ENCODE results near the gene SMDT1. TPM values are rescaled to one million over a fixed set of nuclear protein-coding genes. Genes with fewer than 3 reads are reported as not detected.

SMDT1 gene
- total RNA-seq (100 to 1,000 TPM in 1 of 2 donors, 10 to 100 TPM in 1; 34.7 to 133 TPM), polyA plus RNA-seq (100 to 1,000 TPM in 1 of 2 donors, 10 to 100 TPM in 1; 67.4 to 167 TPM)
- long read RNA-seq, donor 1, transcript SMDT1-201 (3 exons, 1,567 nt) = major isoform, 112 of 129 reads
- long read RNA-seq, donor 1, transcript SMDT1-202 (3 exons, 591 nt) = minor isoform, 7 of 129 reads
- long read RNA-seq, donor 1, partial matches to known transcripts = 7 of 129 reads
- long read RNA-seq, donor 1, other reads (novel, unspliced or antisense) = 0 of 129 reads
- long read RNA-seq, donor 2, transcript SMDT1-201 (3 exons, 1,567 nt) = major isoform, 63 of 70 reads
- long read RNA-seq, donor 2, transcript SMDT1-202 (3 exons, 591 nt) = minor isoform, 6 of 70 reads
- long read RNA-seq, donor 2, partial matches to known transcripts = 0 of 70 reads
- long read RNA-seq, donor 2, other reads (novel, unspliced or antisense) = 0 of 70 reads
- long read RNA-seq, donor 3, transcript SMDT1-201 (3 exons, 1,567 nt) = major isoform, 82 of 93 reads
- long read RNA-seq, donor 3, partial matches to known transcripts = 5 of 93 reads
- long read RNA-seq, donor 3, other reads (novel, unspliced or antisense) = 0 of 93 reads
- long read RNA-seq, donor 4, transcript SMDT1-202 (3 exons, 591 nt) = minor isoform, 6 of 94 reads
- long read RNA-seq, donor 4, transcript SMDT1-201 (3 exons, 1,567 nt) = major isoform, 86 of 94 reads
- long read RNA-seq, donor 4, partial matches to known transcripts = 0 of 94 reads
- long read RNA-seq, donor 4, other reads (novel, unspliced or antisense) = 0 of 94 reads
- long read RNA-seq, donor 5, transcript SMDT1-202 (3 exons, 591 nt) = minor isoform, 14 of 184 reads
- long read RNA-seq, donor 5, transcript SMDT1-201 (3 exons, 1,567 nt) = major isoform, 151 of 184 reads
- long read RNA-seq, donor 5, partial matches to known transcripts = 12 of 184 reads
- long read RNA-seq, donor 5, other reads (novel, unspliced or antisense) = 6 of 184 reads

- Histone ChIP-seq H3K4me1 (ENCODE audit: control insufficient read depth in 5 of 5, insufficient read depth in 5 of 5, low read length in 5 of 5) (peaks cover 11 to 35% (median 17%) of the 10 kb centered on the region in 5 donors), H3K27me3 (ENCODE audit: control insufficient read depth in 3 of 3, insufficient read depth in 3 of 3, low read length in 2 of 3) (no peaks in the 10 kb centered on the region), H3K9ac (ENCODE audit: insufficient read depth in 1 of 2, low read length in 2 of 2) (peak within 1 kb of the TSS; percentile 83 to 89), H3K27ac (ENCODE audit: low read depth in 1 of 2, low read length in 1 of 2) (peak within 1 kb of the TSS; percentile 95 to 98), H3K9me3 (ENCODE audit: control insufficient read depth in 4 of 4, insufficient read depth in 3 of 4, low read length in 3 of 4) (no peaks in the 10 kb centered on the region), H3K4me3 (peak within 1 kb of the TSS; percentile 71), H3K36me3 (ENCODE audit: control insufficient read depth in 4 of 4, insufficient read depth in 4 of 4, low read length in 4 of 4) (peaks cover 12 to 23% (median 19%) of the 10 kb centered on the region in 4 donors)
- ATAC-seq (ENCODE audit: insufficient read depth, low FRiP score) (peak; percentile 96), DNase-seq (peak; percentile 99)
- 0% methylated on average over 68 to 71 of the region's 71 CpGs for WGBS, 2 donors
- TF ChIP-seq CTCF (IDR thresholded peaks at IDR 0.05; ENCODE audit: control extremely low read depth, extremely low read depth) = no peak
Observed at GRCh38 chr22:42079319-42080251, at the start of gene SMDT1. Gene SMDT1, plus strand, starts transcription at chr22:42079700. Its CDS starts 69 bp downstream, at chr22:42079769.

- H3K9me3 ChIP-seq (ENCODE audit: control insufficient read depth in 4 of 4, insufficient read depth in 3 of 4, low read length in 3 of 4) = peaks cover 0 to 6% (median 1%) of the 10 kb centered on the region in 4 donors
- no peaks in the 10 kb centered on the region for H3K4me1 ChIP-seq (ENCODE audit: control insufficient read depth in 5 of 5, insufficient read depth in 5 of 5, low read length in 5 of 5)
- no peaks in the 10 kb centered on the region for H3K27me3 ChIP-seq (ENCODE audit: control insufficient read depth in 3 of 3, insufficient read depth in 3 of 3, low read length in 2 of 3)
- DNase-seq (no peak), ATAC-seq (ENCODE audit: insufficient read depth, low FRiP score) (no peak)
- no peak overlapping the region for H3K4me3 ChIP-seq
- H3K36me3 ChIP-seq (ENCODE audit: control insufficient read depth in 4 of 4, insufficient read depth in 4 of 4, low read length in 4 of 4) = no peaks in the 10 kb centered on the region
- no peak overlapping the region for H3K27ac ChIP-seq (ENCODE audit: low read depth in 1 of 2, low read length in 1 of 2)
- no peak overlapping the region for H3K9ac ChIP-seq (ENCODE audit: insufficient read depth in 1 of 2, low read length in 2 of 2)
- TF ChIP-seq CTCF (IDR thresholded peaks at IDR 0.05; ENCODE audit: control extremely low read depth, extremely low read depth) = no peak
- WGBS, 2 donors = 95 to 96% methylated on average over 5 of the region's 5 CpGs
Observed at GRCh38 chr22:42033263-42034181, 46.0 kb upstream of the SMDT1 start.

- DNase-seq (no peak), ATAC-seq (ENCODE audit: insufficient read depth, low FRiP score) (no peak)
- Histone ChIP-seq H3K9me3 (ENCODE audit: control insufficient read depth in 4 of 4, insufficient read depth in 3 of 4, low read length in 3 of 4) (peaks cover 0 to 6% (median 1%) of the 10 kb centered on the region in 4 donors), H3K4me3 (no peak overlapping the region), H3K27me3 (ENCODE audit: control insufficient read depth in 3 of 3, insufficient read depth in 3 of 3, low read length in 2 of 3) (no peaks in the 10 kb centered on the region), H3K9ac (ENCODE audit: insufficient read depth in 1 of 2, low read length in 2 of 2) (no peak overlapping the region), H3K4me1 (ENCODE audit: control insufficient read depth in 5 of 5, insufficient read depth in 5 of 5, low read length in 5 of 5) (no peaks in the 10 kb centered on the region), H3K27ac (ENCODE audit: low read depth in 1 of 2, low read length in 1 of 2) (no peak overlapping the region), H3K36me3 (ENCODE audit: control insufficient read depth in 4 of 4, insufficient read depth in 4 of 4, low read length in 4 of 4) (no peaks in the 10 kb centered on the region)
- 87 to 93% methylated on average over 8 of the region's 8 CpGs for WGBS, 2 donors
- no peak for TF ChIP-seq CTCF (IDR thresholded peaks at IDR 0.05; ENCODE audit: control extremely low read depth, extremely low read depth)
Observed at GRCh38 chr22:42035256-42035655, 44.2 kb upstream of the SMDT1 start.
